ENCODE data around the gene APLP1.
"Not testable (repeated sequence)": the region's sequence is repeated elsewhere in the genome, so short reads cannot be mapped to it uniquely, and the experiment has no call there.

Gene APLP1

GRCh38 chr19:35885904-35886303 is 17.5 kb downstream of the APLP1 start:
- DNase-seq: no peak

- DNase-seq: no peak
Measured at GRCh38 chr19:35887197-35887596, 18.8 kb downstream of the APLP1 start.

- DNase-seq: no peak
Measured at GRCh38 chr19:35888398-35888797, 20.0 kb downstream of the APLP1 start.

DNA sequence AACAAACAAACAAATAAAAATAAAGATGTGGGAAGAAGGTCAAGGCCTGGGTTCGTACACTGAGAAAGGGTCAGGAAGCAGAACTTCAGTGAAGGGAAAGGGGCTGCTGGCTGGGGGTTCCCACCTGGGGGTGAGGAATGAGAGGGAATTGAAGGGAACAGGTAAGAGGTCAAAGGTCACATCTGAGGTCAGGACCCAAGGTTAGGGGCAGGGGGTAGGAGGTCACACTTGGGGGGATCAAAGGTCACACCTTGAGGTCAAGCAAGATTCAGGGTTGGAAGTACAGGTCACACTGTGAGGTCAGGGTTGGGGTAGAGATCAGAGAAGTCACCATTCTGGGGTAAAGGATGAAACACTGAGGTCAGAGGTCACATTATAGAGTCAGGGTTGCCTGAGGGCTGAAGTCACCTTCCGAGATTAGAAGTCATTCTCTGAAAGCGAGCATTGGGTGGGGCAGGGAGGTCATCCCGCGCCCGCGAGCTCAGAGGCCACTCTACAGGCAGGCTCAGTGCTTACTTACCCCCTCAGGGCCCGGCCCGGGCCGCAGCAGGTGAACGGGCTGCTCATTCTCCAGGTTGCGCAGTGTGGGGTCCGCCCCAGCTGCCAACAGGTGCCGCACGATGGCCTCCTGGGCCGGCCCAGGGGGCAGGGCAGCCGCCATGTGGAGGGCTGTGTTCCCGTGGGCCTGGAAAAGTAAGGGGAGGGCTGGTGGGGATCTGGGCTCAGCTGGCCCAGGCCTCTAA is 21.2 kb downstream of the APLP1 start:
- DNase-seq: no peak

DNA sequence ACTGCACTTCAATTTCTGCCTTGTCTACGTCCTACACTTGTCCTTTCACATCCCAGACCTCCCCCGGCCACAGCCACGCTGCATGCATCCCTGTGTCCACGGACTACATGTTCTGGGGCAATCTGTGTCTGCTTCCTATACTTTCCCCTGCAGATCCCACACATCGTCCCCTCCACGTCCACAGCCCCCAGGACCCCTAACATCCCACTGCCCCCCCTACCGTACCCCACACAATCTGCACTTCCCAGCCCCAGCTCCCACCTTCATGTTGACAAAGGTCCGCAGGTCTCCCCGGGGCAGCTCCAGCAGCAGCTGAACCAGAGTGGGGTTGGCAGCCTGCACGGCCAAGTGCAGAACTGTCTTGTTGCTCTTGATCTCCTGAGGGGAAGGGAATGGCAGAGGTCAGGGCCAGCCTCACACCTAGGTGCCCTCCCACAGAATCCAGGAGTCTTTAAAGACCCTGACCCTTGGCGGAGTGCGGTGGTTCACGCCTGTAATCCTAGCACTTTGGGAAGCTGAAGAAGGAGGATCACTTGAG is 21.8 kb downstream of the APLP1 start:
- no peak for DNase-seq

DNA sequence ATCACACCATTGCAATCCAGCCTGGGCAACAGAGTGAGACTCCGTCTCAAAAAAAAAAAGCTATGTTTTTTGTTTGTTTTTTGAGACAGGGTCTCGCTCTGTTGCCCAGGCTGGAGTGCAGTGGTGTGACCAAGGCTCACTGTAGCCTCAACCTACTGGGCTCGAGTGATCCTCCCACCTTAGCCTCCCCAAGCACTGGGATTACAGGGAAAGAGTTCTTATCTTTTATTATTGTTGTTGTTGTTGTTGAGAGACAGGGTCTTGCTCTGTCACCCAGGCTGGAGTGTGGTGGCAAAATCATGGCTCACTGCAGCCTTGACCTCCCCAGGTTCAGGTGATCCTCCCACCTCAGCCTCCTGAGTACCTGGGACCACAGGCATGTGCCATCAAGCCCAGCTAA is 23.4 kb downstream of the APLP1 start:
- not testable (repeated sequence) for DNase-seq

GRCh38 chr19:35894342-35894741 is 26.0 kb downstream of the APLP1 start:
- DNase-seq: no peak

DNA sequence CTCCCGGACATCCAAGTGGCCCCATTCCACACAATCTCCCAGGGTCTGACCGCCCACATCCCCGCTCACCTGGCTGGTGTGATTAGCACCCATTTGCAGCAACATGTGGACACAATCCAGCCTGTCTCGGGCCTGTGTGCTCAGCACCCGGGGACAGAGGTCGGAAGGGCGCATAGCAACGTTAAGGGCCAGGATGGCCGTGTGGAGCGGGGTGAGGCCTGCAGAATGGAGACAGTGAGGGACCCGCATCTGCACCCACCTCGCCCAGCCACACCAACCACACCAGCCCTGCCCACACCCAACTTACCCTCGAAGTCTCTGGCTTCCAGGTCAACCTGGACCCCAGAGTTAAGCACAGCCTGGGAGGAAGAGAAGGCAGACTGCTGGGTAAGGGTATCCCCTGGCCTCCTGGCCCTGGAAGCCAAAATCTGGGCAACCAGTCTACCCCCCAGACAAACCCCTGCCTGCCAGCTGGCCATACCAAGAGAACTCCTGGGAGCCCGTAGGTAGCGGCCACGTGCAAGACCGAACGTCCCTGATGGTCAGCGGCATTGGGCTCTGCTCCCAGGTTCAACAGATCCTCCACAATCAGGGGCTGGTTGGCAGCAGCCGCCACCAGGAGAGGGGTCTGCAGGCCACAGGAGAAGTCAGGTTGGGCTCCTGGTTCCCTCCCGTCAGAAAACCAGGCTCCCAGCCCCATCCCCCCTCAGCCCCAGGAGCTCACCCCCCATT is 27.7 kb downstream of the APLP1 start:
- DNase-seq: no peak

GRCh38 chr19:35896643-35897040 is 28.3 kb downstream of the APLP1 start:
- no peak for DNase-seq

DNA sequence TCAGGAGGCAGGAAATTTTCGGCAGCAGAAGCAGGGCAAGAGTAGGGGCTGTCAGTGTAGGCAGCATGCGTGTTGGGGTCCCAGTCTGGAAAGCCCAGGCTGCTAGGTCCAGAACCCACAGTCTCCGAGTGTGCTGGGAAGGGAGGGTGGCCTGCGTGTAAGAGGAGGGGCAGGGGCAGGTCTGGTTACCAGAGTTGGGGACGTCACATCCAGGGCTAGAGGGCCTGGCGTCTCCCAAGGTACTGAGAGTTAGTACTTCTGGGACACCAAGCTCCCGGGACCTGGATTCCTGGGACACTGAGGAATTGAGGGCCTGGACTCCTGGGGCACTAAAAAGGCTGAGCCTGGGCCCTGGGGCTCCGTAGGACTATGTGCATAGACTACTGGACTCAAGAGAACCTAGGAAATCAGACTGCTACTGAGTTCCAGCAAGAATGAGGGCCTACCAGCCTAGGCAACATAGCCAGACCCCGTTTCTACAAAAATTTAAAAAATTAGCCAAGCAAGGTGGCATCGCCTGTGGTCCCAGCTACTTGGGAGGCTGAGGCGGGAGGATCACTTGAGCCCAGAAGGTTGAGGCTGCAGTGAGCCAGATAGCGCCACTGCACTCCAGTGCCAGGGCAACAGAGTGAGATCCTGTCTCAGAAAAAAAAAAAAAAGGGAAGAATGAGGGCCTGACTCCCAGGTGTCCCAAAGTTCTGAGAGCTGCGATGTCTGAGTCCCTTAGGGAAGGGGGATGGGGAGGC is 29.5 kb downstream of the APLP1 start:
- no peak for DNase-seq

- DNase-seq: no peak
Measured at GRCh38 chr19:35898499-35898809, 30.1 kb downstream of the APLP1 start.

DNA sequence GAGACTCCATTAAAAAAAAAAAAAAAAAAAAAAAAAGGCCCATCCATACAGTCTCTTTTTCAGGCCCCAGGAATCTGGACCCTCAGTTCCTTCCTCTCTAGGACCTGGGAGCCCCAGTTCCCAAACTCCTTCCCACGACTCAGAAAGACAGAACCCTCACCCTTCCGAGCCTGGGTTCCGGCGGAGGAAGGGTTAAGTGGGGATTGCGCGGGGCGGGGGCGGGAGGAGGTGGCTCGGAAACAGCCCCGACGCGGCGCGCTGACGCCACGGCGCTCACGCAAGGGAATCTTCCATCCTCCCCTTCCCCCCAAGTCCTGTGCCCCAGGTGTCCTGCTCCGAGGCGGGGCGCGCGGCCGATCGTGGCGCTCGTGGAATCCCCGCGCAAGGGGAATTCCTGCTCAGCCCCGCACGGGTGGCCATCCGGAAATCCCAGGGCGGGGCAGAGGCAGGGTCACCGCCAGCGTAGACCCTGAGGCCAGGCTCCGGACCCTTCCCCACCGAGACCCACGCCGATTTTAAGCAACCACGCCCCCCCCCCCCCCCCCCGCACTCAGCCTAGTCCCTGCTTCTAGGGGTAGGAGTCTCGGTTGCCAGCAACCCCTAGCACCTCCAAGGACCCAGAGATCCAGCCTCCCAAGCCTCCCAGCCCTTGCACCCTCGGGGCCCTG is 31.3 kb downstream of the APLP1 start:
- DNase-seq: peak; percentile 54

- no peak for DNase-seq
Measured at GRCh38 chr19:35901055-35901644, 32.8 kb downstream of the APLP1 start.

DNA sequence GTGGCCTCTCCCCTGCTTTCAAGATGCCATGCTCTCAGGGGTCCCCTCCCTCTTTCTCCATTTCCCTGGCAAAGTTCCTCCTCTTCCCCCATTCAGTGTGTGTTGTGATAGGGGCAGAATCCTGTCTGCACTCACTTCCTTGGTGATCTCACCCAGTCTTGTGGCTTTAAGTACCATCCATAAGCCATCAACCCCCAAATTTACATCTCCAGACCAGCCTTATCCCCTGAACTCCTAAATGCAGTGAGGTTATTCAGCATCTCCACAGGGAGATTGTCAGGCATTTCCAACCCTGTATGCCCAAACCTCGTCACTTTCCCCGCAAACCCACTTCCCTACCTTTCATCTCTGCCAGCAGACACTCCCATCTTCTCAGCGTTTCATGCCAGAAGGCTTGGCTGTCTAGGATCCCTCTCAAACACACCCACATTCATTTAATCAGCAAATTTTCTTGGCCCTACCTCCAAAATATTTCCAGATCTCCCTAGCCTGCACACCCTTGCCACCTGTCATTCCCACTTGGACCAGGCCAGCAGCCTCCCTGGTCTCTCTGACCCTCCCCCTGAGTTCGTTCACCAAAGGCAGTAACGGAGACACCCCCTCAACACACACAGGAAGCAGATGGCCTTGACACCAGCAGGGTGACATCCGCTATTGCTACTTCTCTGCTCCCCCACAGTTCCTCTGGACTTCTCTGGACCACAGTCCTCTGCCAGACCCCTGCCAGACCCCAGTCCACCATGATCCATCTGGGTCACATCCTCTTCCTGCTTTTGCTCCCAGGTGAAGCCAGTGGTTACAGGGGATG is 33.7 kb downstream of the APLP1 start, which contains the start of gene HCST:
Gene HCST, plus strand, starts transcription at position 676 of the 808 bp plus-strand sequence. Its CDS starts 65 bp downstream, at position 741.
- no peak for DNase-seq

GRCh38 chr19:35902870-35903475 is 34.6 kb downstream of the APLP1 start:
- DNase-seq: no peak

DNA sequence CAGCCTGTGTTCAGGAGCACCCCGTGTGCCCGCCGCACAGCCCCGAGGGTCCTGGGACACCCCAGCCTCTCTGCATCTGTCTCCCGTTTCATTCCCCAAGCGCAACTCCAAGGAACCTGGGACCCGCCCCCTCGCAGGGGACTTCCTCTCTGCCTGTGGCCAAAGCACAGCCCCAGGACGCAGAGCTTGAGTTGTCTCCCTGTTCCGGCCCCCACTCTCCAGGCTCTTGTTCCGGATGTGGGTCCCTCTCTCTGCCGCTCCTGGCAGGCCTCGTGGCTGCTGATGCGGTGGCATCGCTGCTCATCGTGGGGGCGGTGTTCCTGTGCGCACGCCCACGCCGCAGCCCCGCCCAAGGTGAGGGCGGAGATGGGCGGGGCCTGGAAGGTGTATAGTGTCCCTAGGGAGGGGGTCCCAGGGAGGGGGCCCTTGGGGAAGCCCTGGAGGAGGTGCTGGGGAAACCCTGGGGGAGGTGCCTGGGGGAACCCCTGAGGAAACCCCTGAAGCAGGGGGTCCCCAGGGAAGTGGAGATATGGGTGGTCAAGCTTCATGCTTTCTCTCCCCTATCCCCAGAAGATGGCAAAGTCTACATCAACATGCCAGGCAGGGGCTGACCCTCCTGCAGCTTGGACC is 35.3 kb downstream of the APLP1 start:
- peak; percentile 37 for DNase-seq

- no peak for DNase-seq
Measured at GRCh38 chr19:35904311-35905068, 36.1 kb downstream of the APLP1 start.

DNA sequence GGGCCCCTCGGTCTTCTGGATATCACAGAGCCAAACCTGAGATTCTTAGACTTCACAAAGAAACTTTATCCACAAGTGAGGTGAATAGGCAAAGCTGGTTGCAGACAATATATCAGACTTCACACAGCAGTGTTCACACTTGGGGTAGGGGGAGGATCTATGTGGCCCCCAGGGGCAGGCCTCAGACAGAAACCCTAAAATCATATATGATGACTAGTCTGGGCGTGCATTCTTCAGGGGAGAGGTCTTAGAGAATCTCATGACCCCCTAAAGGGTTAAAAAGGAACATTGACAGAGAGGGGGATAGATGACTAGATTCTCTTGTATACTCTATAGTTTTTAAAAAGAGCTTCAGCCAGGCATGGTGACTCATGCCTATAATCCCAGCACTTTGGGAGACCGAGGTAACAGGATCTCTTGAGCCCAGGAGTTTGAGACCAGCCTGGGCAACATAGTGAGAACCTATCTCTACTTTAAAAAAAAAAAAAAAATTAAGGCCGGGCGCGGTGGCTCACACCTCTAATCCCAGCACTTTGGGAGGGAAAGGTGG is 36.9 kb downstream of the APLP1 start:
- no peak for DNase-seq

- DNase-seq: no peak
Measured at GRCh38 chr19:35907377-35907745, 39.0 kb downstream of the APLP1 start.

DNA sequence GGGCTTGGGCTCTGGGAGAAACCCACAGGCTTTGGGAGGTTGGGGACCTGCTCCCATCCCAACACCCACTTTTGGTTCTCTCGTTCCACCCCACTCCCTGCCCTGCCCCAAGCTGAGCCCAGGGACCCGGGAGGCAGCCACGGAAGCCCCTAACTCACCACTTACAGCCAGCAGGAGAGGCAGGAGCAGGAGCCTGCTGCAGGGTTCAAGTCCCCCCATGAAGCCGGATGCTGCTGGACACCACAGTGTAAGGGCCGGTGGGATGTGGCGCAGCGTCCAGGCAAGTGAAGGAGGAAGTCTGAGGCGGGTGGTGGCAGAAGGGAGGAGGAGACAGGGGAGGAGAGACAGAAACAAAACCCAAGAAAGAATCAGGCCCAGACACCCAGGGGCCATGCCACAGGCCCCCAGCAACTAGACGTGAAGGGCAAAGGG is 39.7 kb downstream of the APLP1 start, which contains the start of gene TYROBP:
Gene TYROBP, minus strand, starts transcription at position 286 of the 432 bp plus-strand sequence. Its CDS starts 67 bp downstream, at position 219.
- DNase-seq: no peak

Measured in NCI-H2107 (cell line).